ENCODE measurements around the gene GANAB.

GRCh38 chr11:62649486-62649885, 3.1 kb upstream of the GANAB start:
- TF ChIP-seq, protein P1, sequence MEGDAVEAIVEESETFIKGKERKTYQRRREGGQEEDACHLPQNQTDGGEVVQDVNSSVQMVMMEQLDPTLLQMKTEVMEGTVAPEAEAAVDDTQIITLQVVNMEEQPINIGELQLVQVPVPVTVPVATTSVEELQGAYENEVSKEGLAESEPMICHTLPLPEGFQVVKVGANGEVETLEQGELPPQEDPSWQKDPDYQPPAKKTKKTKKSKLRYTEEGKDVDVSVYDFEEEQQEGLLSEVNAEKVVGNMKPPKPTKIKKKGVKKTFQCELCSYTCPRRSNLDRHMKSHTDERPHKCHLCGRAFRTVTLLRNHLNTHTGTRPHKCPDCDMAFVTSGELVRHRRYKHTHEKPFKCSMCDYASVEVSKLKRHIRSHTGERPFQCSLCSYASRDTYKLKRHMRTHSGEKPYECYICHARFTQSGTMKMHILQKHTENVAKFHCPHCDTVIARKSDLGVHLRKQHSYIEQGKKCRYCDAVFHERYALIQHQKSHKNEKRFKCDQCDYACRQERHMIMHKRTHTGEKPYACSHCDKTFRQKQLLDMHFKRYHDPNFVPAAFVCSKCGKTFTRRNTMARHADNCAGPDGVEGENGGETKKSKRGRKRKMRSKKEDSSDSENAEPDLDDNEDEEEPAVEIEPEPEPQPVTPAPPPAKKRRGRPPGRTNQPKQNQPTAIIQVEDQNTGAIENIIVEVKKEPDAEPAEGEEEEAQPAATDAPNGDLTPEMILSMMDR (IDR thresholded peaks at IDR 0.05; ENCODE audit: insufficient read depth, low read depth, low read length): no peak
- no peak for TF ChIP-seq EZH2 (IDR thresholded peaks at IDR 0.05; ENCODE audit: insufficient read depth, low read length)
